ENCODE measurements around the gene SLC38A7. TPM values are rescaled to one million over a fixed set of nuclear protein-coding genes. Genes with fewer than 3 reads are reported as not detected.

Gene SLC38A7
- total RNA-seq, 2 experiments from 2014 or later = 5.3 to 5.6 TPM

DNA sequence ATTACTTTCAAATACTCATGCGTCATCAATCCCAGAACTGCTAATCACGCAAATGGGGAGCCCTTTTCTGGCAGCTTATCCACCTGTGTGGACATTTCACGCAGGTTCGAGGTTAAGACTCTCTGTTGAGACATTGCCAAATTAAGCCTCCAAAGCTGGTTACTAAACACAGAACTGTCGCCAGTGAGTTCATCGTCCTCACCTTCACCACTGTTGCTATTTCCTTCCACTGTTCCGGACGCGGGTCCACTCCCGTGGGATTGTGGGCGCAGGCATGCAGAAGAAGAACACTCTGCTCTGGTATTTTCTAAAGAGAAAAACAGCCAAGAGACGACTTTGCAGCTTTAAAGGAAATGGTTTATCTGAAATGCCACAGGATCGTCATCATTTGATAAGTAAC, 33.4 kb upstream of the SLC38A7 start:
- DNase-seq (no peak), ATAC-seq (ENCODE audit: poor library complexity) (no peak)
- TF ChIP-seq, protein P1, sequence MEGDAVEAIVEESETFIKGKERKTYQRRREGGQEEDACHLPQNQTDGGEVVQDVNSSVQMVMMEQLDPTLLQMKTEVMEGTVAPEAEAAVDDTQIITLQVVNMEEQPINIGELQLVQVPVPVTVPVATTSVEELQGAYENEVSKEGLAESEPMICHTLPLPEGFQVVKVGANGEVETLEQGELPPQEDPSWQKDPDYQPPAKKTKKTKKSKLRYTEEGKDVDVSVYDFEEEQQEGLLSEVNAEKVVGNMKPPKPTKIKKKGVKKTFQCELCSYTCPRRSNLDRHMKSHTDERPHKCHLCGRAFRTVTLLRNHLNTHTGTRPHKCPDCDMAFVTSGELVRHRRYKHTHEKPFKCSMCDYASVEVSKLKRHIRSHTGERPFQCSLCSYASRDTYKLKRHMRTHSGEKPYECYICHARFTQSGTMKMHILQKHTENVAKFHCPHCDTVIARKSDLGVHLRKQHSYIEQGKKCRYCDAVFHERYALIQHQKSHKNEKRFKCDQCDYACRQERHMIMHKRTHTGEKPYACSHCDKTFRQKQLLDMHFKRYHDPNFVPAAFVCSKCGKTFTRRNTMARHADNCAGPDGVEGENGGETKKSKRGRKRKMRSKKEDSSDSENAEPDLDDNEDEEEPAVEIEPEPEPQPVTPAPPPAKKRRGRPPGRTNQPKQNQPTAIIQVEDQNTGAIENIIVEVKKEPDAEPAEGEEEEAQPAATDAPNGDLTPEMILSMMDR (IDR thresholded peaks at IDR 0.05) = no peak
- intact Hi-C loops (cut with DNase I, micrococcal nuclease) = no loop called here
- no peaks in the 10 kb centered on the region for H3K4me1 Mint-ChIP-seq (ENCODE audit: low read depth)
- peaks cover 75% of the 10 kb centered on the region for H3K36me3 ChIP-seq (ENCODE audit: insufficient read depth, low read length)
- H3K27ac Mint-ChIP-seq = no peak overlapping the region
- H3K9me3 Mint-ChIP-seq = no peaks in the 10 kb centered on the region
- CTCF ChIA-PET = no interaction called here
- no peak overlapping the region for H3K27ac ChIP-seq (ENCODE audit: low read depth in 1 of 2, low read length in 2 of 2)
- POLR2A ChIA-PET = no interaction called here
- H3K4me1 ChIP-seq (ENCODE audit: insufficient read depth, low read length) = no peaks in the 10 kb centered on the region
- H3K27me3 Mint-ChIP-seq = no peaks in the 10 kb centered on the region
- no peak overlapping the region for H3K4me3 ChIP-seq (ENCODE audit: low read length)
- H3K9me3 ChIP-seq (ENCODE audit: control insufficient read depth in 1 of 2, insufficient read depth in 1 of 2, low read length in 2 of 2) = no peaks in the 10 kb centered on the region
- H3K4me3 Mint-ChIP-seq = no peak overlapping the region
- peaks cover 84% of the 10 kb centered on the region for H3K36me3 Mint-ChIP-seq (ENCODE audit: low read depth)
- no peaks in the 10 kb centered on the region for H3K27me3 ChIP-seq (ENCODE audit: control insufficient read depth in 1 of 2, insufficient read depth in 2 of 2, low read length in 2 of 2)

DNA sequence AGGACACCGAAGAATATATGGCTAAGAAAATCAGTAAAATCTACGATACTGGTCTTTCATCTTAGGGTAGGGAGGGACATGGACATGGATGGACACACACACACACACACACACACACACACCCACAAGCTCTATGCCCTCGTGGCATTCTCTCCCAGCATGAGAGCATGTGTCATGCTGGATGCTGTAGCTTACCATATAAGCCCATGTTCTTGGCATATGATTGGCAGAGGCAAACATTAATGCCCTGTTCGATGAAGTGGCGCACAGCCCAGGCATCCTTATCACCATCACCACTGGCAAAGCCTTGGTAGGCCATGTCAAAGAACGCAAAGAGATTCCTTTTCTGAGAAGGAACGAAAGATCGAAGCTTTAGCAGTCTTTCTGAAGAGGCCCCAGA, 31.9 kb upstream of the SLC38A7 start:
- Mint-ChIP-seq H3K4me1 (ENCODE audit: low read depth) (no peaks in the 10 kb centered on the region), H3K9me3 (no peaks in the 10 kb centered on the region), H3K27ac (no peak overlapping the region), H3K4me3 (no peak overlapping the region), H3K36me3 (ENCODE audit: low read depth) (peaks cover 88% of the 10 kb centered on the region), H3K27me3 (no peaks in the 10 kb centered on the region)
- ChIA-PET POLR2A (no interaction called here), CTCF (no interaction called here)
- intact Hi-C loops (cut with DNase I, micrococcal nuclease) = no loop called here
- peaks cover 74% of the 10 kb centered on the region for H3K36me3 ChIP-seq (ENCODE audit: insufficient read depth, low read length)
- TF ChIP-seq, protein P1 (IDR thresholded peaks at IDR 0.05) = no peak
- no peaks in the 10 kb centered on the region for H3K4me1 ChIP-seq (ENCODE audit: insufficient read depth, low read length)
- no peak overlapping the region for H3K27ac ChIP-seq (ENCODE audit: low read depth in 1 of 2, low read length in 2 of 2)
- ATAC-seq (ENCODE audit: poor library complexity) = no peak
- no peak overlapping the region for H3K4me3 ChIP-seq (ENCODE audit: low read length)
- no peak for DNase-seq
- H3K27me3 ChIP-seq (ENCODE audit: control insufficient read depth in 1 of 2, insufficient read depth in 2 of 2, low read length in 2 of 2) = no peaks in the 10 kb centered on the region
- H3K9me3 ChIP-seq (ENCODE audit: control insufficient read depth in 1 of 2, insufficient read depth in 1 of 2, low read length in 2 of 2) = no peaks in the 10 kb centered on the region

DNA sequence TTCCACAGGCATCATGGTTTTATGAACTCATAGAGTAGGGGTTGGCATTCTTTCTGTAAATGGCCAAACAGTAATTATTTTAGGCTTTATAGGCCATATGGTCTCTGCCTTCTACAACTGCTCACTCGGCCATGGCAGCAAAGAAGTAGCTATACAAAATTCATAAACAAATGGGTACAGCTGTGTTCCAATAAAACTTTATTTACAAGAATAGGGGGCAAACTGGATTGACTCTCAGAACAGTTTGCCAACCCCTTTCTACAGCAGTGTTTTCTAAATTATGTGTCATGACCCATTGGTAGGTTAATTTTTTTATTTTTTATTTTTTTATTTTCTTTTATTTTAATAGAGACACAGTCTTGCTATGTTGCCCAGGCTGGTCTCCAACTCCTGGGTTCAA, 29.2 kb upstream of the SLC38A7 start:
- DNase-seq = no peak
- no peak overlapping the region for H3K4me3 ChIP-seq (ENCODE audit: low read length)
- no peaks in the 10 kb centered on the region for H3K4me1 Mint-ChIP-seq (ENCODE audit: low read depth)
- TF ChIP-seq, protein P1 (IDR thresholded peaks at IDR 0.05) = no peak
- ATAC-seq (ENCODE audit: poor library complexity) = no peak
- H3K27ac ChIP-seq (ENCODE audit: low read depth in 1 of 2, low read length in 2 of 2) = no peak overlapping the region
- no peaks in the 10 kb centered on the region for H3K27me3 Mint-ChIP-seq
- ChIA-PET POLR2A (no interaction called here), CTCF (interaction anchor here (1.4 kb wide), 1 partner anchor 17 kb away, joined by 3 read pairs; no protein-coding TSS in a partner anchor)
- intact Hi-C loops (cut with DNase I, micrococcal nuclease) = no loop called here
- H3K36me3 Mint-ChIP-seq (ENCODE audit: low read depth) = peaks cover 82% of the 10 kb centered on the region
- H3K4me3 Mint-ChIP-seq = no peak overlapping the region
- H3K36me3 ChIP-seq (ENCODE audit: insufficient read depth, low read length) = peaks cover 63% of the 10 kb centered on the region
- H3K9me3 Mint-ChIP-seq = no peaks in the 10 kb centered on the region
- H3K27ac Mint-ChIP-seq = no peak overlapping the region
- no peaks in the 10 kb centered on the region for H3K27me3 ChIP-seq (ENCODE audit: control insufficient read depth in 1 of 2, insufficient read depth in 2 of 2, low read length in 2 of 2)
- no peaks in the 10 kb centered on the region for H3K9me3 ChIP-seq (ENCODE audit: control insufficient read depth in 1 of 2, insufficient read depth in 1 of 2, low read length in 2 of 2)
- H3K4me1 ChIP-seq (ENCODE audit: insufficient read depth, low read length) = no peaks in the 10 kb centered on the region
